GM21737 (cell line): ENCODE results near the gene DRICH1.
"Not testable (repeated sequence)": the region's sequence is repeated elsewhere in the genome, so short reads cannot be mapped to it uniquely, and the experiment has no call there.

Experiments used
- ATAC-seq: cut with Tn5 transposase; IDR thresholded peaks from one replicate; pipeline ENCODE4 v1.9.1; 2021; ENCODE audit warnings: mild to moderate bottlenecking, moderate library complexity; ENCODE audit not compliant: unreplicated experiment

The DRICH1 gene

GRCh38 chr22:23603266-23603665 is 28.9 kb downstream of the DRICH1 start:
- ATAC-seq, result no peak

DNA sequence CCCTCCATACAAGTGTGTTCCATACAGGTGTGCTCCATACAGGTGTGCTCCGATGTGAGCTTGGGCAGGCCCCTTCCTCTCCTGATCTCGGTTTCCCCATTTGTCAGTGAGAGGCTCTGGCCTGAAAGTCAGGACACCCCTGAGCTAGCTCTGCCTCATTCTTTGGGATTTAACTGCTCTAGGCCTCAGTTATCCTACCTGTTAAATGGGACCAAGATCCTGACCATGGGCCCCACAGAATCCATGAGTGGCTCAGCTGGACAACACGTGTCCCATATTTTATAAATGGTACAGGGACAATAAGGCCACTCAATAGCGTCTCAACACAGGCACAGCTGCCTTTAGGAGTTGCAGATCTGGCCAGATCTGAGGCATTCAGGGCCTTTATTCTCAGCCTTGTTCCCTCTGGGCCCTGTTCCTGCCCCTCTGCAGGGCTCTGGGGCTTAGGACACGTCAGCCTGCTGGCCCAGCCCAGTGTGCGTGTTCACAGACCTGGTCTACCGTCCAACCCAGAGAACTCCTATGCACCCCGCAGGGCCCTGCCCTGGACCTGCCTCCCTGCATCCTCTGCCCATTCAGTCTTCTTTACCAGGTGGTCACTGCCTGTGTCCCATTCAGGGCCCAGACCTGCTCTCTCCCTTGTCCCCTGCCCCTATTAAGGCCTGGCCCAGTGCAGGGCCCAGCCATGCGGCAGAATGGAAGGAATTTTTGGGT is 33.2 kb downstream of the DRICH1 start:
- ATAC-seq, result no peak

GRCh38 chr22:23597576-23598268 is 34.4 kb downstream of the DRICH1 start:
- not testable (repeated sequence) for ATAC-seq

DNA sequence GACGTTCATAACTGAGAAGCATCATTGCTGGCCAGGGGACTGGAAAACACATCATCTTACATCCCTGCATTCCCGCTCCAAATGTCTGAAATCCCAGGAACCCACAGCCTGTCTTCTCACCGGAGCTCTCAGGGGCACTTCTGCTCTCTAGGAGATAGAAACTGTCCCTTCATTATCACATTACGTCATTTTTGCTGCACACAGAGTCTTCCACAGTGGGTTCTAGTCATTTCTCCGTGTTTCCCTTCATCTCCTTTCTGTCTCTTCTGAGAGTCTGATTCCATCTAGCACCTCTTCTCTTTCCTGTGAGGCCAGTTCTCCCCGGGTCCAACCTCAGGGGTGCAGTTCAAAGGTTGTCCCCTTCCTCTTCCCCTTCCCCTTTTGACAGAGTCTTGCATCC is 36.2 kb downstream of the DRICH1 start:
- not testable (repeated sequence) for ATAC-seq

GRCh38 chr22:23591846-23592245 is 40.3 kb downstream of the DRICH1 start:
- no peak for ATAC-seq

DNA sequence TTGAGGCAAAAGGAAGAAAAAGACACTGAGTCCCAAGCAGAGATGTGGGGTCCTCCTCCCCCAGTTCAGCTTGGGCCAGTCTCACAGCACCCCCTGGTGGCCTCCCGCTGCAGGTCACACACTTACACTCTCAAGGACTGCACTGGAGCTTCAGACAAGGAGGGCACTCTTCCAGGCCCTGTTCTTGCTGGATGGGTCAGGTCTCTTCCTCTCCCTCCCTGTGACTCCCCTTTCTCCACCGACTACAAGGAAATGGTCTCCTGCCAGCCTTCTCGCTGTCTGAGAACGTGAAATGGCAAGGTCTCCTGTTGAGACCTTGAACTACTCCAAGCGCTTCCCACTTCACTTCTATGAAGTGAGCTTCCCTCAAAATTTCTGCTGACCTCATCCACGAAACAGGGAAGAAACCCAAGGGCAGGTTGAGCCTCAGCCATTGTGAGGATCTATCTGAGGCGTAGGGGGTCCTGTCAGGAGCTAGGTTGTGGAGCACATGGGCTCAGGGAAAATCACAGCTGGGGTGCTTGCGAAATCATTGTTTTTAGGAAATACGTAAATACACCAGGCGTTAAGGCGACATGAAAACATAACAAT is 40.8 kb downstream of the DRICH1 start:
- no peak for ATAC-seq

DNA sequence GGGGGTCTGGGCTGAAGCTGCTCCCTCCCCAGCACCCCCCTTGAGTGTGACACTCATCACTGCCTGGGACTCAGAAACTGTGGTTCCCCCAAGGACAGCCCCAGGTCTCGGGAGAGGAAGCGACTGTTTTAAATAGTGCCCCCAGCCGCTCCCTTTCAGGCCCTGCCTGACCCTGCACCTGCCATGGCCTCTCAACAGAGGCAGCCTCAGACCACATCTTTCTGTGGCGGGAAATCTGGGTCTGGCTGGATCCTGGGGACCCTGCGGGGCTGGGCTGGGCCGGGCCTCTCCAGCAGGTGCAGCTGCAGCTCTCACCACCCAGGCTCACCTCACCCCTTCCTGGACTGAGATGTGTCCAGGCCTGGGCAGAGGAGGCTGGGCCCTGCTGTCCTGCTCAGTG is 48.3 kb downstream of the DRICH1 start:
- no peak for ATAC-seq

GRCh38 chr22:23583153-23583552 is 49.0 kb downstream of the DRICH1 start:
- no peak for ATAC-seq

- no peak for ATAC-seq
Observed at GRCh38 chr22:23581260-23581650, 50.9 kb downstream of the DRICH1 start.

GRCh38 chr22:23580576-23581259 is 51.4 kb downstream of the DRICH1 start:
- no peak for ATAC-seq

DNA sequence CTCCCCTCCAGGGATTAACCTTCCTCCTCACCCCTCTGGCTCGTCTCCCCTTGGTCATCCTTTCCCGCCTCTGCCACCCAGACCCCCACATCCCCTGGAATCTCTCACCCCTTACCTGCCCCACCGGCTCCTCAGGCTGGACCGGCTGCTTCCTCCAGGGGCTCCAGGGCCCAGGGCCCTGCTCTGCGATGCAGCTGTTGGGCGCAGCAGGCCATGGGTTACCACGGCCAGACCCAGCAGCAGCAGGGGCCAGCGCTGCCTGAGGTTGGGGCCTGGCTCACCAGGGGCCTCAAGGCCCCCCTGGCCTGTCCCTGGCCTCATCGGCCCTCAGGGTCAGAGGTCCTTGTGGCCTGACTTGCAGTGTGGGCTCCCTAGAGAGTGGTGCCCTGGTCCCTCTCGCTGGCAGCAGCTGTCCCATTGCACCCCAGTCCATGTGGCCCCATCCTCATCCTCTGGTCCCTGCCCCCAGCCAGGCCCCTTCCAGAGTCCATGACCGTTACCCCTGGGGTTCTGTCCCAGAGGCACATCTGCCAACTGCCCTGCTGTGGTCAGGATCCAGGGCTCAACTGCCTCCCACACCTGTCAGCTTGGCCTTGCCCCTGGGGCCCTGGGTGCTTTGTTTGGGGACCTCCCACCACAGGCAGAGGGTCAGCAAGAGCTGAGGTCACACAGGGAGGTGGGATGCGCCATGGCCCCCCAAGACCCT is 52.1 kb downstream of the DRICH1 start, which contains the start of gene IGLL1:
TSS of gene IGLL1 (minus strand) at position 421 of the 706 bp plus-strand sequence. CDS start at position 321, 100 bp downstream.
- ATAC-seq, result no peak

GRCh38 chr22:23579280-23579679 is 52.8 kb downstream of the DRICH1 start:
- no peak for ATAC-seq

- ATAC-seq, result no peak
Observed at GRCh38 chr22:23578306-23578705, 53.8 kb downstream of the DRICH1 start.

GRCh38 chr22:23576681-23577080 is 55.4 kb downstream of the DRICH1 start:
- no peak for ATAC-seq

DNA sequence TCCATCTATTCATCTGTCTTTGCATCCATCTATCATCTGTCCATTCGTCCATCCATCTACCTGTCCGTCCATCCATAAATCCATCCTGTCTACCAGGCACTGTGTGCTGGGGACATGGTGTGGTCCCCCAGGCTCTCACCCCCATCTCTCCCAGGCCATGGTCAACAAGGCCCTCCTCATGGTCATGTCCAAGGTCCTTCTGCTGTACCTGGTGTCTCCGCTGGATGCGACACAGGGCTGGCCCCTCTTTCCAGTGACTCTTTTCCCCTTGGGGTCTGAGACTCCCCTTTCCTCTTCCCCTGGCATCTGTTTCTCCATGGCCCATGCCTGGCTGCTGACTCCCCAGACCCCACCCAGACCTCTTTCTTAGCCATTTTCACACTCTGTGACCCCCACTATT is 56.5 kb downstream of the DRICH1 start:
- ATAC-seq, result no peak

GRCh38 chr22:23574877-23575276 is 57.2 kb downstream of the DRICH1 start:
- ATAC-seq, result no peak

GRCh38 chr22:23574371-23574811 is 57.7 kb downstream of the DRICH1 start:
- ATAC-seq, result no peak

- ATAC-seq, result not testable (repeated sequence)
Observed at GRCh38 chr22:23573701-23574235, 58.4 kb downstream of the DRICH1 start.

- not testable (repeated sequence) for ATAC-seq
Observed at GRCh38 chr22:23573106-23573505, 59.0 kb downstream of the DRICH1 start.

DNA sequence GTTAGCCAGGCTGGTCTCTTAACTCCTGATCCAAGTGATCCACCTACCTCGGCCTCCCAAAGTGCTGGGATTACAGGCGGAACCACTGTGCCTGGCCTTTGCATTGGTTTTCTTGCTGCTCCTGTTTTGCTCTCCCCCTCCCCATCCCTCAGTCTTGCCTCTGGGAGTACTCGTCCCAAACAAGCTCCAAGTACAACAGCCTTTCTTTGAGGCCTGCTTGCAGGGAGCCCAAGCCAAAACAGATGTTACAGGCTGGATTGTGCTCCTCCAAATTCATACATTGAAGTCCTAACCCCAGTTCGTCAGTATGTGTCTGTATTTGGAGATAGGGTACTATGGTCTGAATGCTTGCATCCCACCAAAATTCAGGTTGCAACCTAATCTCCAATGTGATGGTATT is 60.6 kb downstream of the DRICH1 start:
- ATAC-seq, result no peak
